ENCODE measurements around the gene TTYH1.

Gene TTYH1

GRCh38 chr19:54408456-54409026, 6.7 kb upstream of the TTYH1 start:
- Histone ChIP-seq H3K27ac (no peak overlapping the region), H3K4me3 (ENCODE audit: low read depth, low read length) (no peak overlapping the region), H3K9me3 (ENCODE audit: control insufficient read depth, low read length) (no peaks in the 10 kb centered on the region), H3K79me2 (no peaks in the 10 kb centered on the region), H3K27me3 (ENCODE audit: control insufficient read depth, insufficient read depth, low read length) (peaks cover 5% of the 10 kb centered on the region), H3K4me1 (no peaks in the 10 kb centered on the region), H3K36me3 (ENCODE audit: control insufficient read depth, insufficient read depth, low read length) (no peaks in the 10 kb centered on the region), H2AFZ (no peak overlapping the region), H3K9ac (no peak overlapping the region), H3K4me2 (ENCODE audit: low read length) (no peak overlapping the region)
- TF ChIP-seq CTCF (IDR thresholded peaks at IDR 0.05), result no peak

GRCh38 chr19:54411033-54411432, 4.2 kb upstream of the TTYH1 start:
- TF ChIP-seq CTCF (IDR thresholded peaks at IDR 0.05), result no peak
- Histone ChIP-seq H3K79me2 (no peaks in the 10 kb centered on the region), H3K9me3 (ENCODE audit: control insufficient read depth, low read length) (no peaks in the 10 kb centered on the region), H3K36me3 (ENCODE audit: control insufficient read depth, insufficient read depth, low read length) (no peaks in the 10 kb centered on the region), H3K4me2 (ENCODE audit: low read length) (no peak overlapping the region), H3K27ac (no peak overlapping the region), H2AFZ (no peak overlapping the region), H3K9ac (no peak overlapping the region), H3K4me3 (ENCODE audit: low read depth, low read length) (no peak overlapping the region), H3K4me1 (no peaks in the 10 kb centered on the region), H3K27me3 (ENCODE audit: control insufficient read depth, insufficient read depth, low read length) (peaks cover 5% of the 10 kb centered on the region)

GRCh38 chr19:54412877-54413276, 2.4 kb upstream of the TTYH1 start:
- Histone ChIP-seq H3K27ac (no peak overlapping the region), H2AFZ (no peak overlapping the region), H3K36me3 (ENCODE audit: control insufficient read depth, insufficient read depth, low read length) (no peaks in the 10 kb centered on the region), H3K4me2 (ENCODE audit: low read length) (no peak overlapping the region), H3K79me2 (no peaks in the 10 kb centered on the region), H3K27me3 (ENCODE audit: control insufficient read depth, insufficient read depth, low read length) (peaks cover 5% of the 10 kb centered on the region), H3K9me3 (ENCODE audit: control insufficient read depth, low read length) (no peaks in the 10 kb centered on the region), H3K9ac (no peak overlapping the region), H3K4me1 (no peaks in the 10 kb centered on the region), H3K4me3 (ENCODE audit: low read depth, low read length) (no peak overlapping the region)
- no peak for TF ChIP-seq CTCF (IDR thresholded peaks at IDR 0.05)

GRCh38 chr19:54414156-54414555, 1.1 kb upstream of the TTYH1 start:
- Histone ChIP-seq H2AFZ (no peak overlapping the region), H3K4me1 (no peaks in the 10 kb centered on the region), H3K9ac (no peak overlapping the region), H3K4me3 (ENCODE audit: low read depth, low read length) (no peak overlapping the region), H3K4me2 (ENCODE audit: low read length) (no peak overlapping the region), H3K36me3 (ENCODE audit: control insufficient read depth, insufficient read depth, low read length) (no peaks in the 10 kb centered on the region), H3K79me2 (no peaks in the 10 kb centered on the region), H3K27ac (no peak overlapping the region), H3K27me3 (ENCODE audit: control insufficient read depth, insufficient read depth, low read length) (peaks cover 5% of the 10 kb centered on the region), H3K9me3 (ENCODE audit: control insufficient read depth, low read length) (no peaks in the 10 kb centered on the region)
- no peak for TF ChIP-seq CTCF (IDR thresholded peaks at IDR 0.05)

GRCh38 chr19:54415901-54416673, 823 bp downstream of the TTYH1 start:
- Histone ChIP-seq H3K9me3 (ENCODE audit: control insufficient read depth, low read length) (no peaks in the 10 kb centered on the region), H3K79me2 (no peaks in the 10 kb centered on the region), H3K9ac (no peak overlapping the region), H3K36me3 (ENCODE audit: control insufficient read depth, insufficient read depth, low read length) (no peaks in the 10 kb centered on the region), H3K27me3 (ENCODE audit: control insufficient read depth, insufficient read depth, low read length) (peaks cover 4% of the 10 kb centered on the region), H2AFZ (no peak overlapping the region), H3K4me2 (ENCODE audit: low read length) (no peak overlapping the region), H3K27ac (no peak overlapping the region), H3K4me1 (no peaks in the 10 kb centered on the region), H3K4me3 (ENCODE audit: low read depth, low read length) (no peak overlapping the region)
- no peak for TF ChIP-seq CTCF (IDR thresholded peaks at IDR 0.05)
